Epithelial cell of prostate (primary cell): ENCODE results near the gene NAA50.
A peak's percentile ranks its signal among the peaks of the same experiment; 100 is the strongest.

Experiments used
- DNase-seq: peaks from one replicate; pipeline ENCODE4 v3.0.0-alpha.2; 2011; ENCODE audit warnings: low read depth, low spot score
- H3K27ac ChIP-seq: fragments of 450-650 bp; 2 replicates; pipeline ENCODE4 v1.5.1; 2017; ENCODE audit warnings: mild to moderate bottlenecking

NAA50 gene

DNA sequence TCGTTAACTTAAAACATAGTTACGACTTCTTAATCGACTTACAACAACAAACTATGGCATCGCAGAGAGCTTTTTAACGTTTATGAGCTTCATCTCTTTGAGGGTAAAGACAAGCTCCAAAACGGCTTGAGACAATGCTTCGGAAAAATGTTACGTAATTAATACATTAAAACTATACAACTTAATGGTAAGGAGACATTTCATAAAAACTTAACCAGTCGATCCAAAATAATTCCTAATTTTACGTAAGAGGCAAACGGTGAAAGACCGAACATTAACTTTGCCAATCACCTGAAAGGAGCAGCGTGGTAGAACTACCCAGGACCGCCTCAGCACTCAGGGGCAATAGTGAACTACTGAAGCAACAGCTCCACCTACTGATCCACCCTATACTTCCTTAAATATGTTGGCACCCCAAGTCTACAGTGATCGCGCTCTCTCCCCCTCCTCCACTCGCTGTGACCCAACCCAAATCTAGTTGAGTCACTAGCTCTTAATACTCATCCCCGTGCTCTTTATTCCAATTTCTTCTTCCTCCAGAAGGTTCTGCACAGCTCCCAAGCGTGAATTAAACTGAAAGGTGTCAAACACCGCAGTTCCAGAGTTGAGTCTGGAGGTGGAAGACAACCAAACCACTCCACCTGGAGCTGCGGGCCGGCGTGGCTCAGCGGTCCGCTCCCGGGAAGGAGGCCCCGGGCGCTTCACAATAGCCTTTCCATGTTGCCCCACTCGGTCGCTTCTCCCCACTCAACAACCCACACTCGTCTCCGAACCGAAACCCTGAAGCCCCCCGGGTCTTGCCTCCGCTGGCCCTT lies 901 bp downstream of the NAA50 start:
- peak; percentile 87 for DNase-seq
- peak overlapping the region; percentile 98 for H3K27ac ChIP-seq

GRCh38 chr3:113743006-113743630 lies 2.9 kb downstream of the NAA50 start:
- H3K27ac ChIP-seq, result peak overlapping the region; percentile 98
- DNase-seq, result no peak

GRCh38 chr3:113741620-113742019 lies 4.4 kb downstream of the NAA50 start:
- DNase-seq, result no peak
- peak overlapping the region; percentile 98 for H3K27ac ChIP-seq

DNA sequence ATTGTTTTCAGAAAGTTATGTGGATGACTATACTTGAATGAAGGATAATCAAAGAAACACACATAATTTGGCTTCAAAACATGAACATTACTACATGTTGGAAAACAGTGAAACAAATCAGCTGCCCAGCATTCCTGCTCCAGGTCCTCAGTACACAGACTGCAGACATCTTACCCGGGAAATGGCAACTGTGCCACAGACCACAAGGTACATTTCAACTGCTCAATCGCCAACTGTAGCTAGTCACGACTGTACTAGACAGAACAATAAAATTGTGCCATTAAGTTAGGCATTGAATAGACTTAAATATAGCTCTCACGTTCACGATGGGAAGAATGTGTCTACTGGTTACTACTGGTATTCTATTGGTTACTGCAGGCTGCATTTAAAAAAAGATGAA lies 5.0 kb downstream of the NAA50 start:
- H3K27ac ChIP-seq, result peak overlapping the region; percentile 98
- no peak for DNase-seq

- no peak overlapping the region for H3K27ac ChIP-seq
- no peak for DNase-seq
Observed at GRCh38 chr3:113736548-113737089, 9.4 kb downstream of the NAA50 start.

- no peak for DNase-seq
- no peak overlapping the region for H3K27ac ChIP-seq
Observed at GRCh38 chr3:113731694-113732093, 14.4 kb downstream of the NAA50 start.

DNA sequence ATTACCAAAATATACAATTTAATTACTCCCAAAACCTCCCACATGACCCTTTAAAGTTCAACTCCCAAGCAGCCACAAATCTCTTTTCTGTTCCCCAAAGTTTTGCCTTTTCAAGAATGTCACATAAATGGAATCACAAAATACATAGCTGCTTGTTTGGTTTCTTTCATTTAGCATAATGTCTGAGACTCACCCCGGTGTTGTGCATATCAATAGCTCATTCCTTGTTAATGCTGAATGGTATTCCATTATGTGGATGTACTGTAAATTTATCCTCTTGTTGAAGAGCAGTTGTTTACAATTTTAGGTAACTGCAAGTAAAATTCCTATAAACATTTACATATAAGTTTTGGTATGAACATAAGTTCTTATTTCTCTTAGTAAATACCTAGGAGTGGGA lies 15.5 kb downstream of the NAA50 start:
- no peak overlapping the region for H3K27ac ChIP-seq
- DNase-seq, result no peak

DNA sequence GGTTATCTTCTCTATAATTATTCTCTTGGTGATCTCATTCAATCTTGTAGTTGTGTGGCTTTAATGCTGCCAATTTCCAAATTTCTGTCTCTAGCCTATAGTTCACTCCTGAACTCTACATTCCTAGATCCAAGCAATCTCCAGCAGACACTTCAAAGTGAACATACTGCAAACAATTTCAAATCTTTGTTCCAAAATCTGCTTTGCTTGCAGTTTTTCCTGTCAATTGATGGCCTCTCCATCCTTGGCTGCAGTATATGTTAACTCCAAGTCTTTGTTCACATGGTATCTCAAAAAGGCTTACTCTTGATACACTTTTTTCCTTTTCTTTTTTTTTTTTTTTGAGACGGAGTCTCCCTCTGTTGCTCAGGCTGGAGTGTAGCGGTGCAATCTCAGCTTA lies 17.4 kb downstream of the NAA50 start:
- H3K27ac ChIP-seq, result no peak overlapping the region
- DNase-seq, result no peak

DNA sequence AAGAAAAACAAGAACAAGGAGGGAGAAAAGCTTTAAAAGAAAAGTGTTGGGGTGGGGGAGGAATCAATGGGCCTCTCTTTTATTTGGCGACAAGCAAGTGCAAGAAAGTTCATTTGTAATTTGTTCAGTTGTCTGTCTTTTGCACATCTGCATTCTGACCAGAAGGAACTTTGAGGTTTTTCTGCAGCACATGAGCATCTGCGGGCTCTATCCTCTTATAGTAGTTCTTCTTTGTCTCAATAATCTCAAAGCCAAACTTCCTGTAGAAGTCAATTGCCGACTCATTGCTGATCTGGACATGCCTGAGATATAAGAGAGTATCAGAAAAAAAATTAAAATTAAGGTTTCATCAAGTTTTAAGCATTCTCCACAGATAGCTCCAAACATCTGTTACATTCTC lies 24.4 kb downstream of the NAA50 start:
- no peak for DNase-seq
- H3K27ac ChIP-seq, result no peak overlapping the region

DNA sequence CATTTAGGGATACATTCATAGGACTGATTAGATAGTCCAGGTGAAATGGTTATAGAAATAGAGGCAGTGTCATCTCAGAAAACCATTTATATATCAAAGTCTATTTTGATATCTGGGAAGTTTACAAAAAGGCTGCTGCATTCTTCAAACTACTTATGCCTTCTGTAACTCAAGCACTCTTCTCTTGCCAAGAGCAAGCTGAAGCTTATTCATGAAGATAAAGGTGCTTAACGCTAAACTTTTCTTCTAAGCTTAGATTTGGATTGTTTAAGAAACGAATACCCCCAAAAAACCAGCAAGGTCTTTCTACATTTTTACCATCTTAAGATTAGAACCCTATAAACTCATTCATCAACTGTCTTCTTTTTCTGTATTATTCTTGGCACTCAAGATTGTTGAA lies 26.3 kb downstream of the NAA50 start:
- H3K27ac ChIP-seq, result no peak overlapping the region
- DNase-seq, result no peak

DNA sequence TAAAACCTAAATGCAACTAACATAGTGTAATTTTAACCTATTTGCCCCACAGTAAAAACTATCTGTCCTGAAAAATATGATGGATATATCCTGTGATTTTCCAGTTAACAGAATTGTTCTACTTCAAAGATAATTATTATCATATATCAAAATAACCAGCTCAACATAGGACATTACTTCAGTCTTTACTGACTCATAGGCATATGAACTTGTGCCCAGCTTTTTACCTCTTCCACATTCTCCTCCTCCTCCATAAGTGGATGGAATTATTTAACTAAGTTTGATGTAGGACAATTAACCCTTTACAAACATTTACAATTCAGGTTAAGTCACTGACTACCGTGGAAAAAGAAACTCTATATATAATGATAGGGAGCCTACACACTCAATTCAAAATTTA lies 26.8 kb downstream of the NAA50 start:
- no peak for DNase-seq
- no peak overlapping the region for H3K27ac ChIP-seq

DNA sequence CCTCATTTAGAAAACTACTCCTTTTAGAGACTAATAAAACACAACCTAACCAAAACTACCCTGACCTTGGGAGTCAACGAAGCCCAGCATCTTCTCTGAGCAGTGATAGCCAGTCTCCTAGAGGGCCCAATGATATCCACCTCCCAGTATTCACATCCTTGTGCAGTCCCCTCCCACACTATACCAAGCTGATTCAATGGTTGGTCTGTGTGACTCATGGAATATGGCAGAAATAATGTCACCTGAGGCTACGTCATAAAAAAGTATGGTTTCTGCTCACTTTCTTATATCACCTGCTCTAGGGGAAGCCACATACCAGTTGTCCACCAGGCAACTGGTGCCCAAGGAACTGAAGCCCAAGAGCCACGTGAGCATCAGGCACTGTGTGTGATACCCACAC lies 28.2 kb downstream of the NAA50 start:
- H3K27ac ChIP-seq, result no peak overlapping the region
- no peak for DNase-seq

DNA sequence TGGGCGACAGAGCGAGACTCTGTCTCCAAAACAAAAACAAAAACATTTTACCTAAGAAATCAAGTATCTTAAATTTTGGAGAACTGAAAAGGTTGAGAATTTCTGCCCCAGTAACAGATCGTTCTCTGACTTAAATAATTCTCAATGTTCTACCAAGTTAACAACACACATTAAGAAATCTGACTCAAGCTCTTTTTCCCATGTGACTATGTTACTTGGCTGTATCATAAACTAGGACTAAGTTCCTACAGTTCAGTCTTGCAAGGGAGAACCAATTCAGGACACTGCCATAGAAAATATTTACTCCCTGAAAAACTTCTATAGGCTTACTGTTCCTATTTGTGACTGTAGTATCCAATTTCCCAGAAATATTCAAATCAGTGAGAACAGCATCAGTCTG lies 28.7 kb downstream of the NAA50 start:
- no peak for DNase-seq
- H3K27ac ChIP-seq, result no peak overlapping the region

- H3K27ac ChIP-seq, result no peak overlapping the region
- DNase-seq, result no peak
Observed at GRCh38 chr3:113714702-113715101, 31.3 kb downstream of the NAA50 start.

GRCh38 chr3:113712129-113712528 lies 33.9 kb downstream of the NAA50 start:
- DNase-seq, result peak; percentile 8
- no peak overlapping the region for H3K27ac ChIP-seq

- DNase-seq, result no peak
- H3K27ac ChIP-seq, result no peak overlapping the region
Observed at GRCh38 chr3:113707835-113708234, 38.2 kb downstream of the NAA50 start.

DNA sequence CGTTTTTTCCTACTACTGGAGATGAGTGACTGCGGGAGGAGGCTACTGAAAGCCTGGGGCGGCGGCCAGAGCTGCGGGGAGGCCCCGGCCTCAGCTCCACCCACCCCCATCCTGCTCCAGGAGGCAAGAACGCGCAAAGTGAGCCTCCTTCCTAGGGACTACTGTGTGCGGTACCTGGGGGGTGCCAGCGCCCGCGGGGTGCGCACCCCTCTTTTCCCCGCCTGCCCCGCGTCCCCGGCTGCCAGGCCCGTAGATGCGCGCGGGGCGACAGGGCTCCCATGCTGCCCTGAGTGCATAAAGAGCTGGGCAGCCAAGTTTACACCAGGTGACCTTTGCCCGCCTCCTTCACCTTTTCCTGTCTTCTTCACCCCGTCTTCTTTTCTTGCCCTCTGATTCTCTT lies 47.1 kb downstream of the NAA50 start:
- H3K27ac ChIP-seq, result no peak overlapping the region
- DNase-seq, result no peak

DNA sequence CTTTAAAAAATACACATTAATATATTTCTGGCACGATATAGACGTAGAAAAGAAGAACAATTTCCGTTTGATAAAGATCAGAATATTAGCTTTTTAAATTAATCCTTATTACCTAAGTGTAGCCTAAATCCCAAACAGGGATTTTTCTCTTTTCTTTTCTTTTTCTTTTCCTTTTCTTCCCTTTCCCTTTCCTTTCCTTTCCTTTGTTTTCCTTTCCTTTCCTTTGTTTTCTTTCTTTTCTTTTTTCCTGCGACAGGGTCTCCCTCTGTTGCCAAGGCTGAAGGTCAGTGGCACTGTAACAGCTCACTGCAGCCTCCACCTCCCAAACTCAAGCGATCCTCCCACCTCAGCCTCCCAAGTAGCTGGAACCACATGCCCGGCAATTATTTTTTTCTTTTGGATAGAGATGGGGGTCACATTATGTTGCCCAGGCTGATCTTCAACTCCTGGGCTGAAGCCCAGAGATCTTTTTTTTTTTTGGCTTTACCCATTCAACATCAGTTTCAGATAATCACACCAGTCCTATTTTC lies 47.8 kb downstream of the NAA50 start:
- H3K27ac ChIP-seq, result peak overlapping the region; percentile 82
- DNase-seq, result no peak

DNA sequence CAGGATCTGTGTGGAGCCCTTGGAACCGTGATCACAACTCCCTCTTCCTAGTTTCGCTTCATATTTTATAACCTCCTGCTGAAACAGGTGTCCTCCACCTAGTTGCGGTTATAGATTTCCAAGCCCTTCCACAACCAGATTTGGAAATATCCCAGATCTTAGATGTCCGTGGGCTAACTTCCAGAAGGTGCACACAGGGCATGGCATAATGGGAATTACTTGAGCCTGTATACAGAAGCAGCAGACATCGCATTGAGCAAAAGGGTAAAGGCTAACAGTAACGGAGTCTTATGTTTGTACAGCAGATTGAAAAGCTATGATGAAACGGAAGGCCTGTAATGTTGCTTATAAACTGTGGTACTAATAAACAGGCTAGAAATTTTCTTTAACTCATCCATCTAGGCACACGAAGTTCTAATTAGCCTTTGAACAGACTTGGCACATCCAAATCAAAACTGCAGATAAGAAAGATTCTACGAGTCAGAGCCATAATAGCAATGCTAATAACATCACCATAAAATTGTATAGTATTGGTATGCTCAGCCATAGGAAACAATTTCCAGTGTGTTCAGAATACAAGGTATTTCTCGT lies 48.5 kb downstream of the NAA50 start:
- no peak for DNase-seq
- peak overlapping the region; percentile 82 for H3K27ac ChIP-seq

DNA sequence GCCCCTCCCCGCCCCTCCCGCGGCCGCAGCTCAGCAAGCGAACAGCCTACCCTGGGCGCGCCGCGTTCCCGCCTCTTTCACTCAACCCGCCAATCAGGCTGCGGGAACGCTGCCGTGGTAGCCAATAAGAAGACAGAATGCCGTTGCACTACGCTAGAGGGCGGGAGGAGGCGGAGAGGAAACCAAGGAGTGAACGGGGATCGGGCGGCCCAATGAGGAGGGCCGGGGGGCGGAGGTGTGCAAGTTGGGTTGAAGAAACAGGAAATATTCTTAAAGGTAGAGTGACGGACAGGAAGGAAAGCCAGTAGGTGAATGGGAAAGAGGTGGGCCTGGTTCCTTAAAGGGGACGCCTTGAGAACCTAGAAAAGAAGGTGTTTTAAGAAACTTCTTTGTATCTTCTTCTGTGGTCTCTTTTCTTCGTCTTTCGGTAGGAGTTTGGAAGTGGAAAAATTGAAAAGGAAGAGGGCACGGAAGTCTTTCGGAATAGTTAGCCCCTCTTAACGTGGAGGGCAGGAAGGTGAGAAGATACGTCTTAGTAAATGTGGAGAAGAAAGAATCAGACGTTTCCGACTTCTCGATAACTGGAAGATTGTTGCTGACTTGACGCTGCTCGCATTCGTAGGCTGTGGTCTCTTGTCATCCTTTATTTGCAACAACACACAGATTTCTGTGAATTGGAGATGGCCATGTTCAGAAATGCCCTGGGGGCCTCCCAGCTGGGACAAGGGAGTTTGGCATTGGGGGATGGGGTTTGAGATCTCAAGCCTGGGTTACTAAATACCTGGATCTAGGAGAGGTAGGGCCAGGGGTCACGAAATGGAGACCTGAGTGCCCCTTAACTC lies 49.2 kb downstream of the NAA50 start:
- peak; percentile 96 for DNase-seq
- peak overlapping the region; percentile 82 for H3K27ac ChIP-seq
